Ishikawa (cell line): ENCODE data around the gene FREM3.

Source experiments
- CEBPB ChIP-seq: IDR thresholded peaks from 2 replicates; pipeline ENCODE4 v1.6.1; 2012
- CREB1 ChIP-seq: IDR thresholded peaks from 2 replicates; pipeline ENCODE4 v1.6.1; 2012; ENCODE audit warnings: low read depth
- EGR1 ChIP-seq: IDR thresholded peaks from 2 replicates; pipeline ENCODE4 v1.6.1; 2012
- EP300 ChIP-seq: IDR thresholded peaks from 2 replicates; pipeline ENCODE4 v1.6.1; 2012; ENCODE audit warnings: borderline replicate concordance
- FOXM1 ChIP-seq: IDR thresholded peaks from 2 replicates; pipeline ENCODE4 v1.6.1; 2012; ENCODE audit warnings: low read depth, borderline replicate concordance
- NFIC ChIP-seq: IDR thresholded peaks from 2 replicates; pipeline ENCODE4 v1.6.1; 2012
- RAD21 ChIP-seq: IDR thresholded peaks from 2 replicates; pipeline ENCODE4 v1.6.1; 2012; ENCODE audit warnings: low read depth
- TAF1 ChIP-seq: IDR thresholded peaks from 2 replicates; pipeline ENCODE4 v1.6.1; 2012; ENCODE audit warnings: low read depth, mild to moderate bottlenecking
- TCF12 ChIP-seq: IDR thresholded peaks from 2 replicates; pipeline ENCODE4 v1.6.1; 2012; ENCODE audit warnings: low read depth
- TEAD4 ChIP-seq: IDR thresholded peaks from 2 replicates; pipeline ENCODE4 v1.6.1; 2012
- YY1 ChIP-seq: IDR thresholded peaks from 2 replicates; pipeline ENCODE4 v1.6.1; 2012; ENCODE audit warnings: low read depth
- ZBTB7A ChIP-seq: IDR thresholded peaks from 2 replicates; pipeline ENCODE4 v1.6.1; 2012; ENCODE audit warnings: low read depth
- TF ChIP-seq, protein P1 (sequence below): IDR thresholded peaks from 2 replicates; pipeline ENCODE4 v1.6.1; 2012
- TF ChIP-seq, protein P2 (sequence below): IDR thresholded peaks from 2 replicates; pipeline ENCODE4 v1.6.1; 2012; ENCODE audit warnings: low read depth, mild to moderate bottlenecking
- TF ChIP-seq, protein P3 (sequence below): IDR thresholded peaks from 2 replicates; pipeline ENCODE4 v1.6.1; 2012

Gene FREM3

DNA sequence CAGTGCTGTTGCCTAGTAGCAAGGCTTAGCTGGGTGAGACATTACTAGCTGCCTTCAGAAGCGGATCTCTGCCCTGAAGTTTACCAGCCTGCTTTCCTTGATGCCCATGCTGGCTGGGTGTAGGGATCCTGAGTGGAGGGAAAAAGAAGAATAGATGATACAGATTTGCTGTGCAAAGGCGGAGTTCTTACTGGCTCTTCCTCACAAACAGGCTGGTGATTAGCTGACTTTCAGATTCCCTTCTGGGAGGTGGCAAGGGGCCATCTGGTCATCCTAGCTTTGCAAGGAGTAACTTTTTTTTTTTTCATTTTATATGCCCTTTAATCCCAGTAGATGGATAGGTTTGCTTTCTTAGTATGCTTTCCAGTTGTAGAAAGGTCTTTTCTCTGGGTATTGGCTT lies 142.2 kb downstream of the FREM3 start:
- TF ChIP-seq YY1, result no peak
- no peak for TF ChIP-seq EGR1
- TF ChIP-seq CREB1, result no peak
- no peak for TF ChIP-seq RAD21
- TF ChIP-seq, protein P1, sequence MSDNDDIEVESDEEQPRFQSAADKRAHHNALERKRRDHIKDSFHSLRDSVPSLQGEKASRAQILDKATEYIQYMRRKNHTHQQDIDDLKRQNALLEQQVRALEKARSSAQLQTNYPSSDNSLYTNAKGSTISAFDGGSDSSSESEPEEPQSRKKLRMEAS, result no peak
- TF ChIP-seq, protein P2, sequence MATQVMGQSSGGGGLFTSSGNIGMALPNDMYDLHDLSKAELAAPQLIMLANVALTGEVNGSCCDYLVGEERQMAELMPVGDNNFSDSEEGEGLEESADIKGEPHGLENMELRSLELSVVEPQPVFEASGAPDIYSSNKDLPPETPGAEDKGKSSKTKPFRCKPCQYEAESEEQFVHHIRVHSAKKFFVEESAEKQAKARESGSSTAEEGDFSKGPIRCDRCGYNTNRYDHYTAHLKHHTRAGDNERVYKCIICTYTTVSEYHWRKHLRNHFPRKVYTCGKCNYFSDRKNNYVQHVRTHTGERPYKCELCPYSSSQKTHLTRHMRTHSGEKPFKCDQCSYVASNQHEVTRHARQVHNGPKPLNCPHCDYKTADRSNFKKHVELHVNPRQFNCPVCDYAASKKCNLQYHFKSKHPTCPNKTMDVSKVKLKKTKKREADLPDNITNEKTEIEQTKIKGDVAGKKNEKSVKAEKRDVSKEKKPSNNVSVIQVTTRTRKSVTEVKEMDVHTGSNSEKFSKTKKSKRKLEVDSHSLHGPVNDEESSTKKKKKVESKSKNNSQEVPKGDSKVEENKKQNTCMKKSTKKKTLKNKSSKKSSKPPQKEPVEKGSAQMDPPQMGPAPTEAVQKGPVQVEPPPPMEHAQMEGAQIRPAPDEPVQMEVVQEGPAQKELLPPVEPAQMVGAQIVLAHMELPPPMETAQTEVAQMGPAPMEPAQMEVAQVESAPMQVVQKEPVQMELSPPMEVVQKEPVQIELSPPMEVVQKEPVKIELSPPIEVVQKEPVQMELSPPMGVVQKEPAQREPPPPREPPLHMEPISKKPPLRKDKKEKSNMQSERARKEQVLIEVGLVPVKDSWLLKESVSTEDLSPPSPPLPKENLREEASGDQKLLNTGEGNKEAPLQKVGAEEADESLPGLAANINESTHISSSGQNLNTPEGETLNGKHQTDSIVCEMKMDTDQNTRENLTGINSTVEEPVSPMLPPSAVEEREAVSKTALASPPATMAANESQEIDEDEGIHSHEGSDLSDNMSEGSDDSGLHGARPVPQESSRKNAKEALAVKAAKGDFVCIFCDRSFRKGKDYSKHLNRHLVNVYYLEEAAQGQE, result no peak
- TF ChIP-seq TAF1, result no peak
- no peak for TF ChIP-seq NFIC
- TF ChIP-seq CEBPB, result no peak
- no peak for TF ChIP-seq ZBTB7A
- no peak for TF ChIP-seq EP300
- no peak for TF ChIP-seq FOXM1
- TF ChIP-seq, protein P3, sequence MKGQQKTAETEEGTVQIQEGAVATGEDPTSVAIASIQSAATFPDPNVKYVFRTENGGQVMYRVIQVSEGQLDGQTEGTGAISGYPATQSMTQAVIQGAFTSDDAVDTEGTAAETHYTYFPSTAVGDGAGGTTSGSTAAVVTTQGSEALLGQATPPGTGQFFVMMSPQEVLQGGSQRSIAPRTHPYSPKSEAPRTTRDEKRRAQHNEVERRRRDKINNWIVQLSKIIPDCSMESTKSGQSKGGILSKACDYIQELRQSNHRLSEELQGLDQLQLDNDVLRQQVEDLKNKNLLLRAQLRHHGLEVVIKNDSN, result no peak
- no peak for TF ChIP-seq TCF12
- no peak for TF ChIP-seq TEAD4

DNA sequence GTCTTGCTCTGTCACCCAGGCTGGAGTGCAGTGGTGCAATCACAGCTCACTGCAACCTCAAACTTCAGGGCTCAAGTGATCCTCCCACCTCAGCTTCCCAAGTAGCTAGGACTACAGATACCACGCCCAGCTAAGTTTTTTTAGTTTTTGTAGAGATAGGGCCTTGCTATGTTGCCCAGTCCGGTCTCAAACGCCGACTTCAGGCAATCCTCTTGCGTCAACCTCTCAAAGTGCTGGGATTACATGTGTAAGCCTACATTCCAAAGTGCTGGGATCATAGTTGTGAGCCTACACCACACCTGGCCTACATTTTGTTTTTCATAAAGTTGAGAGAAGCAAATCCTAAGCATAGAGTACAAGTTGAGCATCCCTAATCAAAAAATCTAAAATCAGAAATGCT lies 144.8 kb downstream of the FREM3 start:
- TF ChIP-seq EGR1 (no peak), NFIC (no peak), TEAD4 (no peak), RAD21 (no peak), TAF1 (no peak), CREB1 (no peak), YY1 (no peak), FOXM1 (no peak), TCF12 (no peak), EP300 (no peak), CEBPB (no peak), ZBTB7A (no peak)
- TF ChIP-seq, protein P1, result no peak
- TF ChIP-seq, protein P2, result no peak
- TF ChIP-seq, protein P3, result no peak

DNA sequence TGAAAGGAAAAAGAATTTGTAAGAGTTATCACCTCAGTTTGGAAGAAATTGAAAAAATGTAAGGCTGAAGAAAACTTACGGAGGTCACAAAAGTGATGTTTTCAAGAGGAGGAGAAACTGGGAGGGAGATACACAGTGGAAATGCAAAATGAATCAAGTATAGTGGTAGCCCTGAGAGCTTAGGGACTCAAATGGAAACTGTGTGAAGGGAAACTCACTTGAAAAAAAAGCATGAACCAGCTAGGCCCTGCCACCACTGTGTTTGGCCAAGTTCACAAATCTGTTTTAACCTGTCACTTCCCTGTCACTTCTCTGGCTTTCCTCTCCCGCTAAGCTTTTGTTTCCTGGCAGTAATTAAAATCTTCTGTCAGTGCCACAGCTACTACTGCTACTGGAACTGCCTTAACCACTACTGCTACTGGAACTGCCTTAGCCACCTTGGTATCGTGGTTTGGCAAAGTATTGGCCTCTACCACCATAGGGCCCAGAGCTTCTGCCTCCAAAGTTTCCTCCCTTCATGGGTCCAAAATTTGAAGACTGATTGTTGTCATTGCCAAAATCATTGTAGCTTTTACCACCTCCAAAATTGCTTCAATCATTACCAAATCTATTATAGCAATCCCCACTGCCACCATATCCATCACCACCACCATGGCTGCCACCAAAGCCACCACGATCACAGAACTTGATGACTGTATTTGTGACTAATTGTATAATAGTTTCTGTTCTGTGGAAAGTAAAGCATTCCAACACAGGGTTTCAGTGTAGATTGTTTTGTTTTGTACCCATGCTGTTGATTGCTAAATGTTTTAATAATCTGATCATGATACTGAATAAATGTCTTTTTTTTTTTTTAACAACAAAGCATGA lies 145.5 kb downstream of the FREM3 start:
- TF ChIP-seq CEBPB (no peak), EGR1 (no peak), ZBTB7A (no peak), EP300 (no peak), TEAD4 (no peak), RAD21 (no peak), FOXM1 (no peak), CREB1 (no peak), TCF12 (no peak), TAF1 (no peak)
- TF ChIP-seq, protein P3, result no peak
- TF ChIP-seq, protein P1, result no peak

DNA sequence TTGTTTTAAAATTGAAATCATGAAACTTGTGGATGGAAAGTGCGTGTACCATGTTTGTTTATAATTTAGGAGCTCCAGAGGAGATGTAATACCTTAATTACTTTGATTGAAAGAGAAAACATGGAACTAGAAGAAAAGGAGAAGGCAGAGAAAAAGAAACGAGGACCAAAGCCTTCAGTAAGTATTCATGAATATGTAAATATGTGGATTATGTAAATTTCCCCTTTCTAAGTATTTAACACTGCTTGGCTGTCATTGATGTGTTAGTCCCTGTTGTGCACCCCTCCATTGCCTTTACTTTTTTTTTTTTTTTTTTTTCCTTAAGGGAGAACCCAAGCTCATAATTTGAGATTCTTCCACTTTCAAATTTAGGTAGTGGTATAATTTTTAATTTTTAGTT lies 150.5 kb downstream of the FREM3 start:
- TF ChIP-seq, protein P1, result no peak
- TF ChIP-seq TEAD4 (no peak), ZBTB7A (no peak), TAF1 (no peak), CREB1 (no peak), CEBPB (no peak), NFIC (no peak), YY1 (no peak), TCF12 (no peak), RAD21 (no peak), FOXM1 (no peak), EGR1 (no peak), EP300 (no peak)
- TF ChIP-seq, protein P2, result no peak
- TF ChIP-seq, protein P3, result no peak
